Fibroblast of skin of right biceps (primary cell): ENCODE data around the gene UGT3A1.

Experiments used
- DNase-seq: peaks from one replicate; pipeline ENCODE4 v3.0.0-alpha.2; 2013

Gene UGT3A1

GRCh38 chr5:35903631-35904203, 87.5 kb downstream of the UGT3A1 start:
- DNase-seq, result no peak

GRCh38 chr5:35902046-35902672, 89.0 kb downstream of the UGT3A1 start:
- peak; percentile 63 for DNase-seq
